CD4-positive, alpha-beta T cell treated with Interleukin-4 for 4 hours (primary cell): ENCODE measurements around the gene EHBP1L1.

Source experiments
- DNase-seq: peaks from one replicate; pipeline ENCODE4 v3.0.0-alpha.2; 2020

Gene EHBP1L1

DNA sequence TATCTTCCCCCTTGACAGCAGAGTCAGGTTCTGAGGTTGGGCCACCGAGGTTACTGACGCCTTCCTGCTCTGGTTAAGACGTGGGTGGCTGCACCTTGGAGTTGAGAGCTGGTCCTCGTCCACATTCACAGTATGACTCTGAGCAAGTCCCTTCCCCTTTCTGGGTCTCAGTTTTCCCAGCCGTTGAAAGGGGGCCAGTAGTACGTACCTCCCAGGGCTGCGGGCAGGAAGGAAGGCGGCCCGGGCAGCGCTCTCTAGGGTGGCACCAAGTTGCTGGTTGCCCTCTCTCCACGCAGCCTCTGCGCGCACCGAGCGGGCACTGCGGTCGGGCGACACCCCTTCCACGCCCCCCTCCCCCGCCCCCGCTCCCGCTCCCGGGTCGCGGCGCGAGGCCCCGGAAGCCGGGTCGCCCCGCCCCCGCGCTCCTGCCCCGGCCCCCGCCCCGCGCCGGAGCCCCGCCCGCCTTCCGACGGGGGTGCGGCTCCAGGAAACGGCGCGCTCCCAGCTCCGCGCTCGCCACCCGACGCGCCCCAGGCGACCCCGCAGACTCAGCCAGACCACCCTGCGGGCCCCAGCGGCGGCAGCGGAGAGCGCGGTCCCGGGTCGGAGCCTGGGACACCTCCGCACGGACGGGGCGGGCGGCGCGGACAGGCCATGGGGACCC is at the start of gene EHBP1L1:
EHBP1L1 (plus strand) TSS at position 486 of the 664 bp plus-strand sequence. CDS start 250 bp downstream, outside the sequence.
- peak; percentile 77 for DNase-seq

DNA sequence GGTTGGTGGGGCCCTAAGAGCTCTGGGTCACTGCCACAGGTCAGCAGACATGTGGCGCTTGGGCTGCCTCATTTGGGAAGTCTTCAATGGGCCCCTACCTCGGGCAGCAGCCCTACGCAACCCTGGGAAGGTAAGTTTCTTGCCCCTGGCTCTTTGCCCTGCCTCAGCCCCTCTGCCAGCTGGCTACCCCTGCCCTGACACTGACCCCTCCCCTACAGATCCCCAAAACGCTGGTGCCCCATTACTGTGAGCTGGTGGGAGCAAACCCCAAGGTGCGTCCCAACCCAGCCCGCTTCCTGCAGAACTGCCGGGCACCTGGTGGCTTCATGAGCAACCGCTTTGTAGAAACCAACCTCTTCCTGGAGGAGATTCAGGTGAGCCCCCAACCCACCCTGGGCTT is 49.1 kb upstream of the EHBP1L1 start:
- no peak for DNase-seq

DNA sequence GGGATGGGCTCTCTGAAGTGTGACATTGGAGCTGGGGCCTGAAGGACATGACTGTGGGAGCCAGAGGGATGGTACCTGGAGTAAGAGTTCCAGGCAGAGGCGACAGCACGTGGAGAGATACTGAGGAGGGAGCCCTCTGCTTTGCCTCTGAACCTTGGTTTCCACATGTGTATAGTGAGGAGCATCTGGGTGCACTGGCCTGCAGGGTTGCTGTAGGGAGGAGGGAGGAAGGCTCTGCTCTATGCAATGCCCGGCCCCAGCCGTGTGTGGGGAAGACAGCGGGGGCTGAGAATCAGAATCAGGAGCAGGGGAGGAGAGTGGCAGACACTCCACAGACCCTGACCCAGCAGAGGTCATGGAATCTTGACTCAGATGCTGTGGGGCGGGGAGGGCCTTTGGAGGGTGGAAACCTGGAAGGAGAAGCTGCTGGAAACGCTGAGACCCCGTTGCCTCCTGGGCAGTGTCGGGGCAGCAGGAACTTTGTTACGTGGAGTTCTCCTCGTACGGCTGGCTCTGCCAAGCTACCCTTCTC is 47.0 kb upstream of the EHBP1L1 start:
- DNase-seq, result no peak

DNA sequence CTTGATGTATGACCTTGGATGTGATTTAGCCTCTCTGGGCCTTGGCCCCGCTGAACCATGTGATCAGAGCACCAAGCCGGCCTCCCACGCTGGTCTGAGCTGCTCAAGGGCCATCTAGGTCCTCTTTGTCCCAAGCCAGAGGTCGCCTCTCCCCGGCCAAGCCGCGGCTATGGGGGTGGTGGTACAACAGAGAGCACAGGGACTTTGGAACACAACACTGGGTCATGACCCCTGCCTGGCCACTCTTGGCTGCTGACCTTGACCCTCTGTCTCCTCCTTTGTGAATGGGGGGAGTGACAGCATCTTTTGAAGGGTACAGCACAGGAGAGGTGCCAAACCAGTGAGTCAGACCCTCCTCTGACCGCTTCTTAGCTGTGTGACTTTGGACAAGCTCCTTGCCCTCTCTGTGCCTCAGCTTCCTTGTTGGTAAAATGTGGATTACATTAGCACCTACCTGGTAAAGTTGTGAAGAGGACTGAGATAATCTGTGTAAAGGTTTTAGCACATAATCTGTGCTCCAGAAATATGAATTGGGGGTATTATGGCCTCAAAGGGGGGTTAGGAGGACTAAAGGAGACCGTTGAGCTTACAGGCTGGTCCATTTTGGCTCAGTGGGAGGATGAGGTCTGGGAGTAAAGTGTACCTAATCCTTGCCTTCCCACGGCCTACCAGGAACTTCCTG is 46.2 kb upstream of the EHBP1L1 start:
- no peak for DNase-seq

DNA sequence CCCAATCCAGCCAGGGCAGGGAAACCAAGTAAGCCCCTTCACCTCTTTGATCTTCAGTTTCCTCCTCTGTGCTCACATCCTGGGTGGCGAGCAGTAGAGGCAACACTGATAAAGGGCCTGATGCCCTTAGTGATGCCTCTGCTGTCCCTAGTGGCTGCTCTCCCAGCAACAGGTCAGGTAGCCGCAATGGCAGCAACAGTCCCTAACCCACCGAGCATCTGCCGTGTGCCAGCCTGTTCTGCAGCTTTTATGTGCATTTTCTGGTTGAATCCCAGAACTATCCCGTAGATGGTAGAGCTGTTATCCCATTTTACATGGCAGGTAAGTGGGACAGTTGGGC is 45.7 kb upstream of the EHBP1L1 start:
- DNase-seq, result no peak

DNA sequence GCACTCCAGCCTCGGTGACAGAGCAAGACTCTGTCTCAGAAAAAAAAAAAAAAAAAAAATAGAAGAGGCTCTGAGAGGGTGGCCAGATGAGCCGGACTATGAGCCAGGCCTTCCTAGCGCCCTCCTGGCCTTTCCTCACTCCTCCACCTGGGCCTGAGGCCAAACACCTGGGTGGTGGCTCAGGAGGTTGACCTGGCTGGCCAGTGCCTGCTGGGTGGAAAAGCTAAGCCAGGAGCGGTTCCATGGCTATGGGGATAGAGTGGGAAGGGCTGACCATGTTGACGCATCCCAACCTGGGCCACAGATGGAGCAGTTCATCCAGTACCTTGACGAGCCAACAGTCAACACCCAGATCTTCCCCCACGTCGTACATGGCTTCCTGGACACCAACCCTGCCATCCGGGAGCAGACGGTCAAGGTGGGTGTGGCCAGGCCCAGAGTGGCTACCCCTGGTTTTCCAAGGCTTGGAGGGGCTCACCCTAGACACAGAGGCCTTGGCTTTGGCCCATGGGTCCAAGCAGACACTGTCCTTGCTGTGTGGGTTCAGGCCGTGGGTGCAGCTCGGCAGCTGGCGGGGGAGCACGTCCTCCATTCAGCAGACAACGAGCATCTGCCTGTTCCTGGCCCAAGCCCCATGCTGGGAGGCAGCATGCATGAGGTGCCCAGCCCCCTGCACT is 43.3 kb upstream of the EHBP1L1 start:
- DNase-seq, result no peak

DNA sequence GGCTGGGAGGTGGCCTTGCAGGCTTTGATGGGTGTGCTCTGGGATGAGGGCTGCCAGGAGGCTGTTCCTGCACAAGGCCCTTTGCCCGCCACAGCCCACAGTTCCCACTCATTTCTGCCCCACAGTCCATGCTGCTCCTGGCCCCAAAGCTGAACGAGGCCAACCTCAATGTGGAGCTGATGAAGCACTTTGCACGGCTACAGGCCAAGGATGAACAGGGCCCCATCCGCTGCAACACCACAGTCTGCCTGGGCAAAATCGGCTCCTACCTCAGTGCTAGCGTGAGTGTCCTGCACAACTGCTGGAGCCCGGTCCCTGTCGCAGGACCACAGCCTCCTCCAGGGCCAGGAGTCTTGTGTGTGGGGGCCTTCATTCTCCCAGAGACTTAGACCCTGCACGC is 40.8 kb upstream of the EHBP1L1 start:
- DNase-seq, result no peak

DNA sequence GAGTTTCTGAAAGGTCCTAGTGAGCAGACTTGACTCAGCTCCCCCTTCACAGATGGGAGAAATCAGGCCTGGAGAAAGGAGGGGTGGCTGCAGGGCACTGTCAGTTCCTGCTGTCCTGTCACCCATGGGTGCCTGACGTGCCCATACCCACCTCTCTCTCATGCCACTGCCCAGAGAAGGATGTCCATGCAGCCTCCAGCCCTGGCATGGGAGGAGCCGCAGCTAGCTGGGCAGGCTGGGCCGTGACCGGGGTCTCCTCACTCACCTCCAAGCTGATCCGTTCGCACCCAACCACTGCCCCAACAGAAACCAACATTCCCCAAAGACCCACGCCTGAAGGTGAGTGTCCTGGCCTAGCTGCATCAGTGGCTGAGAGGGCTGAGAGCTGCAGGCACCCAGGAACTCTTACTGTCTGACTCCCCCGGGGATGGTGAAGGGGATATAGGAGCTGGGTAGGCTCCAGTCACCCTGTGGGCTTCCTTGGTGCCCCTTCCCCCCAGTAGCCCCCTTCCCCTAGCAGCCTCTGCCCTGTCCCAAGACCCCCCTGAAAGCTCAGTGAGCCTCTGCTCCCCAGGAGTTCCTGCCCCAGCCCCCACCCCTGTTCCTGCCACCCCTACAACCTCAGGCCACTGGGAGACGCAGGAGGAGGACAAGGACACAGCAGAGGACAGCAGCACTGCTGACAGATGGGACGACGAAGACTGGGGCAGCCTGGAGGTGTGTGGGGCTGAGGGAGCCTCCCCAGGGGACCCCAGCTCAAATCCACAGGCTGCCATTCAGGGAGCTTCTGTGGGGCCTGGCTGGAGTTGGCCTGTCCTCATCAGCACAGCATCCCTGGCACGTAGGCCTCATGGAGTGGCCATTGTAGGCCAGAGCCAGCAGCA is 39.2 kb upstream of the EHBP1L1 start:
- DNase-seq, result no peak

DNA sequence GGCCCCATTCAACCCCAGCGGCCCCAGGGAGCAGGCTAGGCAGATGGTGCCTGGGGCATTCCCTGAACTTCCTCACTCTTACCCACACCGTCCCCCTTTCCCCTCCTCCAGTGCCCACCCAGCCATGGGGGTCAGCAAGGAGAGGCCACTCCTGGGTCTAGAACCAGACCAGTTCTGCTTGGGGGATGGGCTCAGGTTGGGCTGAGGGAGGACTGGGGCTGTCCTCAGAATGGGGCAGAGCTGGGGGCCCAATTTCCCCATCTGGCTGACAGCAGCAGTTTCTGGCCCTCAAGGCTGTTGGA is 38.6 kb upstream of the EHBP1L1 start:
- DNase-seq, result no peak

DNA sequence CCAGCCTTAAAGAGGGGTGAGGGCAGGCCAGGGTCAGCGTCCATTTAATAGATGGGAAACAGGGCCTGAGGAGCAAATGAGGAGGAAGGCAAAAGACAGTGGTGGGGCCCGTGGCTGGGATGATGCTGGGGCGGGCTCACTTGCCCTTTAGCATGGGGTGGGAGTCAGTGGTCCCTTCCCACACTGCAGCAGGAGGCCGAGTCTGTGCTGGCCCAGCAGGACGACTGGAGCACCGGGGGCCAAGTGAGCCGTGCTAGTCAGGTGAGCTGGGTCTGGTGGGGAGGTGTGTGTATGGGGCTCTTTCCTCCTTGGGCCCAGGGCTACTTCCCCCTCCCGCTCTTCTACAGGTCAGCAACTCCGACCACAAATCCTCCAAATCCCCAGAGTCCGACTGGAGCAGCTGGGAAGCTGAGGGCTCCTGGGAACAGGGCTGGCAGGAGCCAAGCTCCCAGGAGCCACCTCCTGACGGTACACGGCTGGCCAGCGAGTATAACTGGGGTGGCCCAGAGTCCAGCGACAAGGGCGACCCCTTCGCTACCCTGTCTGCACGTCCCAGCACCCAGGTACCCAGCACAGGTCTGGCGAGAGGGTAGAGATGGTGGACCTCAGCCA is 38.1 kb upstream of the EHBP1L1 start:
- no peak for DNase-seq

DNA sequence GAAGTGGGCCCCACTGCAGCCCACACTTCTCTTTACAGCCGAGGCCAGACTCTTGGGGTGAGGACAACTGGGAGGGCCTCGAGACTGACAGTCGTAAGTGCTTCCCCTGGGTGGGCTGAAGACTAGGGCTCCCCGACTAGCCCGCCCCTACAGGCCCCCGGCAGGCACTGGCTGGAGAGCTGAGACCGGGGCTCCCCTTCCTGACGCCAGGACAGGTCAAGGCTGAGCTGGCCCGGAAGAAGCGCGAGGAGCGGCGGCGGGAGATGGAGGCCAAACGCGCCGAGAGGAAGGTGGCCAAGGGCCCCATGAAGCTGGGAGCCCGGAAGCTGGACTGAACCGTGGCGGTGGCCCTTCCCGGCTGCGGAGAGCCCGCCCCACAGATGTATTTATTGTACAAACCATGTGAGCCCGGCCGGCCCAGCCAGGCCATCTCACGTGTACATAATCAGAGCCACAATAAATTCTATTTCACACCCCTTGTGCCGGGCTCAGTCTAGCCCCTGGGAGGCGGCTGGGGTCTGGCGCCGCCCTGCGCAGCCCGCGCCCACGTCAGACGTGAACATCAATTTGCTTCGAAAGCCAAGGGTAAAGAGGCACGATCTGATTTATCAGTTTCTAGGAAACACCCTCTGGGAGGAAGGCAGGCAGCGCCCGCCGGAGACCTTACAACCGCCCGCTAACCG is 37.5 kb upstream of the EHBP1L1 start:
- DNase-seq, result no peak

DNA sequence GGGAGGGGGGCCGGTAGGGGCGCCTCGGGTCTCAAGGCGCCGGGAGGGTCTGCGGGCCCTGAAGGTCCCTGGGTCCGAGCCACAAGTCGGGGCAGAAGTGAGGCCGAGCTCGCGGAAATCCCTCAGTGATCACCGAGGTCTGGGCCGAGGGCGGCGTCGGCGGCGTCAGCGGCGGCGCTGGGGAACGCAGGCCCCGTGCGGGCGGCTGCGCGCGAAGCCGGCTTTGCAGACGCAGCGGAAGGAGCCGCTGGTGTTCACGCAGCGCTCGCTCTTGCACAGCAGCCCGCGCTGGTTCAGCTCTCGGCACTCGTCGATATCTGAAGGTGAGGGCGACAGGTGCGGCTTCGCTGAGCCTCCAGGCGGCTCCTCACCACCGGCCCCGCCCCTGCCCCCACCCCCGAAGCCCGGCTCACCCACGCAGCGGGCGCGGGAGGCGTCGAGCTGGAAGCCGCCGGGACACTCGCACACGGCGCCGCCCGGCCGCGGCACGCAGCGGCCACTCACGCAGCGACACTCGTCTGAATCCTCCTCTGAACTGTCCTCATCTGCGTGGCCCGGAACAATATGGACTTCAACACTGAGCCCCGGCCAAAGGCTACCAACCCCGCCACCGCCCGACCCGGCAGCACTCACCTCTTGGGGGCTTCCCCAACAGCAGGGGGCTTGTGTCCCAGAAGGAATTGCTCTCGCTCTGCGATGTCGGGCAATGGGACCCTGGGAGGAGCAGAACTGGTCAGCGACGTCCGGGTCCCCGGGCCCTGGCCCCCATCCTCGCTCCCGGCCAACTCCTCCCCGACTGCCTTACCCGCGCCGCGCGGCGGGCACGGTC is 36.7 kb upstream of the EHBP1L1 start:
- no peak for DNase-seq

DNA sequence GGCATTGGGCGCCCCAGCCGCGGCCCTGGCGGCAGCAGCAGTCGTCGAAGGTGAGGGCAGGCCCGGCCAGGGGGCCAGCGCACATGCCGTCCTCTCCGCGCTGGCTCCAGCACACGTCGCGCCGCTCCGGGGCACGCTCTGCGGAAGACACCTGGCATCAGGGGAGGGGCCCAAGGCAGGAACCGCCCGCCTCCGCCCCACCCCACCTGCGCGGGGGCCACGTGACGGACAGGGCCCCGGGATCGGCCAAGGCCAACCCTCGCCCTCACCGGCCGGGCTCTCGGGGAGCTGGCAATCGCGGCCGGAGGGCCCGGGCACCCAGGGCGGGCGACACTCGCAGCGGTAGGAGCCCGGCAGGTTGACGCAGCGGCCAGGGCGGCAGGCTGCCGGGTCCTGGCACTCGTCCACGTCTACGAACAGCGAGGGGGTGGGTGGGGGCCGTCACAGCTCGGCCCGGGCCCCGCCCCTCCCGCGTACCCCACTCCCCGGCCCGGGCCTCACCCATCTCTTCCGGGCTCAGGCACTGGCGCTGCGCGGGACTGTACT is 36.0 kb upstream of the EHBP1L1 start:
- no peak for DNase-seq

DNA sequence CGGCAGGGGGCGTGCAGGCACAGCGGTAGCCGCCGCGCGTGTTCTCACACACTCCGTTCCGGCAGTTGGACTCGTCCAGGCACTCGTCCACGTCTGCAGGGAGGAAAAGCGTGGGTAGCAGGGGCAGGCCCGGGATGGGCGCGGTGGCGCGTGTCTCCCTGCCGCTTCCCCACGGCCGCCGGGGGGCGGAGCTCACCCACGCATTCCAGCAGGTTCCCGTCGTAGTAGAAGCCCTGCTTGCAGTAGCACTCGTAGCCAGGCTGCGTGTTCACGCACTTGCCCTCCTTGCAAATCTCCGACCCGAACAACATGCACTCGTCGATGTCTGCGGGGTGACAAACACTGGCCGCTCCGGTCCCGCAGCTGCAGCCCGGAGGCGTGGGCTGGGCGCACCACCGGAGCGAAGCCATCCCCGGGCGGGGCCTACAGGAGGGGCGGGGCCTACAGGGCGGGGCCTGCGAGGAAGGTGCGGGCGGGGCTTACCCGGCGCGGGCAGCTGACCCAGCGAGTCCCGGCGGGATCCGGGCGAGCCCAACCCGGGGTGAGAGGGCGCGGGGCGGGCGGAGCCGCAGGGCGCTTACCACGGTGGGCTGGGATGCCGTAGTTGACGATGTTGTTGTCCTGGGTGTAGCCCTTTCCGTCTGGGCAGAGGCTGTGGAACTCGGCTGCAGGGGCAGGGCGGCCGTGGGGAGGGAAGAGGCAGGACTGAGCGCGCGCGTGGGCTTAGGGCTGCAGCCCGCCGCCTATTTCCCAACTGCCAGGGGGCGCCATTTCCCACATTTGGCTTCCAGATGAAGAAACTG is 35.4 kb upstream of the EHBP1L1 start:
- peak; percentile 86 for DNase-seq

DNA sequence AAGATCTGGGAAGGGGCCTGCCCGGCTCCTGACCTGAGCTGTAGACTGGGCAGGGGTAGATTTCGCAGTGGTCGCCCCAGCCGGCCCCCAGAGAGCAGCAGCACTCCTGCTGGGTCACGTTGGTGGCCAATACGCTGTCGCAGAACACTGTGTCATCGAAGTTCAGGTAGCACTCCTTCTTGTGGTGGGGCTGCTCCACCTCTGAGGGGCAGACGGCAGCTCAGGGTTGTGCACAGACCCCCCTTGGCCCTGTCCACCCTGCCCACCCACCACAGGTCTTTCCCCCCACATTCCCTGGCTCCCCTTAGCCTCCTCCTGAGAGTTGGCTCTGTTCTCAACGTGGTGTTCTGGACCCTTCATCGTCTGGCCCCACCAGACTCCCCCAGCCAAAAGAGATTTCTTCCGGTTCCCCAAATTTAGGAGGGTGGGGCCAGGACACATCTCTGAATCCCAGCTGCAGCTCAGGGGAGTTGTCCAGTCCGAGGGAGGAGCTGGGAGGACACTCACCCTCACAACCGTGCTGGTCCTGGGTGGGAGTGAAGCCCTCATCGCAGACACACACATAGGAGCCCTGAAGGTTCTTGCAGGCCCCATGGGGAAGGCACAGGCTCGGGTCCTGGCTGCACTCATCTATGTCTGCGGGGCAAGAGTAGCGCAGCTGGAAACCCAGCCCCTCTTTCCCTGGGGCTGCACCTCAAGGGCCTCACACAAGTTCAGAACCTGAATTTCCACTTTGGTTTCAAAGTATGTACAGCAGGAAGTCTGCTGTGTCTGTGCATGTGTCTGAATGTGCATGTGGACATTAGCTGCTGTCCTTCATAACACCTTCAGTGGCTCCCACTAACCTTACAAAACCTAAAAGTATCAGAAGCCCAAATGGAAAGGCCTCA is 34.5 kb upstream of the EHBP1L1 start:
- DNase-seq, result no peak

DNA sequence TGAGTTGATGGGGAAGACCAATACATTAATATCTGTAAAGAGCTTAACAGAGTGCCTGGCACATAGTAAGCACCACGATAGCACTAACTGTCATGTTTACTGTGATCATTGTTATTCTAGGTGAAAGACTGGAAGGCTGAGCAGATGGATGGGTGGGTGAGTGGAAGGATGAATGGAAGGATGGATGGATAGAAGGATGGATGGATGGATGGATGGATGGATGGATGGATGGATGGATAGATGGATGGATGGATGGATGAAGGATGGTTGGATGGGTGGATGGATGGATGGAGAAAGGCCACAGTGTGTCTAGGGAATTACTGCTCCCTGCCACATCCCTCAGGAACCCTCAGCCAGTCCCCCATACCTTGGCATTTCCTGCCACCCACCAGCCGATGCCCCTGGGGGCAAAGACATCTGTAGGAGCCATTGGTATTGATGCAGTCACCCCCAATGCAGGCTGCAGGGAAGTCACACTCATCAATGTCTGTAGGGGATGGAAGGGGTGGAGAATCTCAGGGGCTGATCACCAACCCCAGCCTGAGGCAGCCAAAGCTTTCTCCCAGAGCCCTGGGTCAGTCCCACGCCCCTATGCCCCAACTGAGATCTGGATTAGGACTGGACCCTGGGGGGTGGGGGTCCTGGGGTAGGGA is 33.0 kb upstream of the EHBP1L1 start:
- DNase-seq, result no peak

DNA sequence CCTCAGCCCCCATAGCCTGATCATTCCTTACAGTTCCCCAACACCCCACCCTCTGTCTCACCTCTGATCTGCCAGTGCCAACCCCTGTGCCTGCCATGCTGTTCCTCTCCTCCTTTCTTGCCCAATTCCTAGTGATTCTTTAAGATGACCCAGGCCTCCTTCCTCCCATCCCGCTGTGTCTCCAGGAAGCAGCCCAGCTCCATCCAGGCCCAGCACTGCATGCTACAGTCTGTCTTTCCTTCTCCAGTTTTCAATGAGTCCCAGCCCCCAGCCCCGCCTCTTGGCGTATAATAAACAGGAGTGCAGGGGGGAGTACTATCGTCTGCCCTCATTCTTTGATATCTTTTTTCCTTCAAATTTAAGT is 30.0 kb upstream of the EHBP1L1 start:
- DNase-seq, result no peak

DNA sequence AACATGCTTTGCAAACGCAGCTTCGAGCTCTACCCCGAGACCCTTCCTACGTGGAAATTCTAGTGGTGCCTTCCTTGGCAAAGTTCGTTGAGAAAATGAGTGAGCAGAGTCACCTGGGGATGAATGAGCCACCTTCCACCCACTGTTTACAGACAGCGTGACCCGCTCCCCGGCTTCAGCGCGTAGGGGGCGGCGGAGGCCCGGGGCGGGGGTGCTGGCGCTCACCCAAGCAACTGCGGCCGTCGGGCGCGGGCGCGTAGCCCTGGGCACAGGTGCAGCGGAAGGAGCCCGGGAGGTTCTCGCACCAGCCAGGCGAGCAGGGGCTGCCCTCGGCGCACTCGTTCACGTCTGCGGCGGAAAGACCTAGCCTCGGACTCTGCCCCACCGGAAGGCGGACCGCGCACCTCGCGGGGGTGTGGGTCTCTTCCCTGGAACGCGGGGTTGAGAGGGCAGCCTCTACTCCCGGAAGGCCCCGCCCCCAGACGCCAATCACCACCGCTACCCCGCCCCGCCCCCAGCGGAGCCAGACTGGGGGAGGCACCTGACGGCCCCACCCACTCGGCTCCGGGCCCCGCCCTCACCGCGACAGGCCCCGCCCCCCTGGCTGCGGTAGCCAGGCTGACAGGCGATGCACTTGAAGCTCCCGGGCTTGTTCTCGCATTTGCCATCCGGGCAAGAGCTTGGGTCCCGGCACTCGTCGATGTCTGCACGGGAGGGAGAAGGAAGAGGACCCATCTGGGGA is 29.5 kb upstream of the EHBP1L1 start:
- peak; percentile 97 for DNase-seq
